Sigmoid colon (tissue), 7 donors: Measurements from ENCODE around the gene CDK6. TPM values are rescaled to one million over a fixed set of nuclear protein-coding genes. Genes with fewer than 3 reads are reported as not detected.

Source experiments
- DNase-seq: peaks from one replicate; pipeline ENCODE4 v3.0.0-alpha.2; 2019
- H3K27ac ChIP-seq, 4 donors: fragments of 200-600 bp; sonication (generic); one replicate each; pipeline ENCODE4 v1.5.1; 2016 to 2019; ENCODE audit warnings: mild to moderate bottlenecking in 1 of 4
- H3K27me3 ChIP-seq, 3 donors: fragments of 200-600 bp; sonication (generic); one replicate each; pipeline ENCODE4 v1.5.1; 2019; ENCODE audit warnings: mild to moderate bottlenecking in 1 of 3
- H3K36me3 ChIP-seq, 4 donors: fragments of 200-600 bp; sonication (generic); one replicate each; pipeline ENCODE4 v1.5.1; 2016 to 2019
- H3K4me1 ChIP-seq, 4 donors: fragments of 200-600 bp; sonication (generic); one replicate each; pipeline ENCODE4 v1.5.1; 2017 to 2019
- H3K4me3 ChIP-seq, 4 donors: fragments of 200-600 bp; sonication (generic); one replicate each; pipeline ENCODE4 v1.5.1; 2017 to 2019; ENCODE audit warnings: mild to moderate bottlenecking in 2 of 4, moderate library complexity in 1 of 4
- H3K9me3 ChIP-seq, 4 donors: fragments of 200-600 bp in 3 of 4; sonication (generic) in 3 of 4; one replicate each; pipeline versions ENCODE4 v1.5.1 to v1.6.1; 2013 to 2019
- EP300 ChIP-seq, 4 donors: sonication (generic); formaldehyde crosslinking; IDR thresholded peaks; one replicate each; pipeline ENCODE4 v1.6.1; 2017; ENCODE audit warnings: antibody characterized with exemption in 4 of 4
- POLR2A ChIP-seq, 2 donors: fragments of 450-650 bp; IDR thresholded peaks; one replicate each; pipeline ENCODE4 v1.6.1; 2016; ENCODE audit warnings: antibody characterized with exemption in 2 of 2, mild to moderate bottlenecking in 2 of 2, moderate library complexity in 2 of 2
- POLR2AphosphoS5 ChIP-seq, 4 donors: sonication (generic); formaldehyde crosslinking; IDR thresholded peaks; one replicate each; pipeline ENCODE4 v1.6.1; 2017; ENCODE audit warnings: antibody characterized with exemption in 4 of 4
- WGBS, 2 donors: extraction: QIAGEN DNeasy Blood & Tissue Kit; methylation state at CpG; one replicate each; pipeline ENCODE4 v1.1.7; 2013; 5-methylcytosine and 5-hydroxymethylcytosine counted together
- intact Hi-C: fragments of 100-400 bp; cut with DNase I; formaldehyde crosslinking; loops from one replicate; pipeline ENCODE4 v1.15.1; 2023
- polyA plus RNA-seq, 3 donors: library from polyadenylated mRNA; stranded (reverse); fragments of 200-250 nt; gene quantifications; one replicate each; pipeline ENCODE4 v1.2.3, GENCODE V29; 2013
- total RNA-seq, 4 donors: library from RNA; depleted of rRNA; stranded (reverse); fragments of >200 nt; gene quantifications; one replicate each; pipeline ENCODE4 v1.1.0, GENCODE V29; 2016
- TF ChIP-seq, protein P1 (sequence below), 4 experiments: fragments of 450-650 bp in 3 of 4; fragments of 200-600 bp in 1 of 4; IDR thresholded peaks; one replicate each; pipeline ENCODE4 v1.5.1; 2016 to 2019; ENCODE audit warnings: antibody characterized with exemption in 4 of 4, mild to moderate bottlenecking in 3 of 4, moderate library complexity in 2 of 4
- donor health status: healthy with polysubstance abuse.
- donor health status: Bipolar disorder and iron deficiency.
- donor health status: healthy.

Gene CDK6
- total and polyA plus RNA-seq, 7 donors: 2.4 to 25.8 (median 13.3) TPM

DNA sequence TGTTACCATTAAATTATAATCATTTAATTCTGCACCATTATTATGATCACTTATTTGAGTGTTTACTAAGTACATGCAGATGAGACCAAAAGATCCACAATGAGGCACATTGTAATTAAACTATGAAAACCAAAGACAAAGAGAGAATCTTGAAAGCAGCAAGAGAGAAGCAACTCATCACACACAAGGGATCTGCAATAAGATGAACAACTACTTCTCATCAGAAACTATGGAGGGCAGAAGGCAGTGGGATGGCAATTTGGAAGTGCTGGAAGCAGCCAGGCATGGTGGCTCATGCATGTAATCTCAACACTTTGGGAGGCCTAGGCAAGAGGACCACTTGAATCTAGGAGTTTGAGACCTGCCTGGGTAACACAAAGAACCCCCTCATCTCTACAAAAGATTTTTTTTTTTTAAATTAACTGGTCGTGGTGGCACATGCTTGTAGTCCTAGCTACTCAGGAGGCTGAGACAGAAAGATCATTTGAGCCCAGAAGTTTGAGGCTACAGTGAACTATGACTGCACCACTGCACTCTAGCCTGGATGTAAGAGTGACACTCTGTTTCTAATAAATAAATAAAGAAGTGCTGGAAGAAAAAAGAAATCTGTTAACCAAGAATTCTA is 47.7 kb downstream of the CDK6 start:
- Histone ChIP-seq H3K4me1 (peaks cover 0 to 48% (median 34%) of the 10 kb centered on the region in 4 donors), H3K4me3 (no peak overlapping the region), H3K9me3 (peaks cover 0 to 5% (median 1%) of the 10 kb centered on the region in 4 donors), H3K36me3 (no peaks in the 10 kb centered on the region), H3K27ac (no peak overlapping the region), H3K27me3 (no peaks in the 10 kb centered on the region)
- no peak for TF ChIP-seq POLR2AphosphoS5 (IDR thresholded peaks at IDR 0.05)
- TF ChIP-seq, protein P1, sequence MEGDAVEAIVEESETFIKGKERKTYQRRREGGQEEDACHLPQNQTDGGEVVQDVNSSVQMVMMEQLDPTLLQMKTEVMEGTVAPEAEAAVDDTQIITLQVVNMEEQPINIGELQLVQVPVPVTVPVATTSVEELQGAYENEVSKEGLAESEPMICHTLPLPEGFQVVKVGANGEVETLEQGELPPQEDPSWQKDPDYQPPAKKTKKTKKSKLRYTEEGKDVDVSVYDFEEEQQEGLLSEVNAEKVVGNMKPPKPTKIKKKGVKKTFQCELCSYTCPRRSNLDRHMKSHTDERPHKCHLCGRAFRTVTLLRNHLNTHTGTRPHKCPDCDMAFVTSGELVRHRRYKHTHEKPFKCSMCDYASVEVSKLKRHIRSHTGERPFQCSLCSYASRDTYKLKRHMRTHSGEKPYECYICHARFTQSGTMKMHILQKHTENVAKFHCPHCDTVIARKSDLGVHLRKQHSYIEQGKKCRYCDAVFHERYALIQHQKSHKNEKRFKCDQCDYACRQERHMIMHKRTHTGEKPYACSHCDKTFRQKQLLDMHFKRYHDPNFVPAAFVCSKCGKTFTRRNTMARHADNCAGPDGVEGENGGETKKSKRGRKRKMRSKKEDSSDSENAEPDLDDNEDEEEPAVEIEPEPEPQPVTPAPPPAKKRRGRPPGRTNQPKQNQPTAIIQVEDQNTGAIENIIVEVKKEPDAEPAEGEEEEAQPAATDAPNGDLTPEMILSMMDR (IDR thresholded peaks at IDR 0.05): no peak
- TF ChIP-seq EP300 (IDR thresholded peaks at IDR 0.05): no peak
- TF ChIP-seq POLR2A (IDR thresholded peaks at IDR 0.05): no peak
- DNase-seq: no peak
- WGBS, 2 donors: 96 to 99% methylated on average over 1 of the region's 1 CpG
- intact Hi-C loops: no loop called here

DNA sequence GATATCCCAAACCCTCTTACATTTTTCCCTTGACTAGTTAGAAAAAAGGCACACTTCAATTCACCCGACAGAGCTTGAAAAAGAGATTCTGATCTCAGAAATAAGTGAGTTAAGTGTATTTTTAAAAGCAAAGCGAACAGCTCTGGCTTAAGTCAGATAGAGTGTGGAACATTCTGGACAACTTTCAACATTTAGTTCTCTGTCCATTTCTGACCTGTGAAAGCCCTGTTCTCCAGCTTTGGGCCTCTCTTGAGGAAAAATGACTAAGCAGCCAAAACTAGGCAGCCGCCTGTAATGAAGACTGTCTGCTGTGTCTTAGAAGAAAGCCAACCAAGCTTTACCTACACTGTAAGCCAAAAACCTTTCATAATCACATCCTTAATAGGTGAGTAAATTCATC is 50.5 kb downstream of the CDK6 start:
- Histone ChIP-seq H3K36me3 (no peaks in the 10 kb centered on the region), H3K4me1 (peaks cover 0 to 58% (median 37%) of the 10 kb centered on the region in 4 donors), H3K9me3 (peaks cover 0 to 5% (median 1%) of the 10 kb centered on the region in 4 donors), H3K27ac (peak overlapping the region; percentile 59 to 77 (median 66)), H3K4me3 (no peak overlapping the region), H3K27me3 (no peaks in the 10 kb centered on the region)
- TF ChIP-seq POLR2A (IDR thresholded peaks at IDR 0.05): no peak
- peak in 3 of 4 donors; percentile 23 to 49 (median 26) for TF ChIP-seq POLR2AphosphoS5 (IDR thresholded peaks at IDR 0.05)
- no peak for TF ChIP-seq EP300 (IDR thresholded peaks at IDR 0.05)
- 70 to 74% methylated on average over 3 of the region's 3 CpGs for WGBS, 2 donors
- DNase-seq: peak; percentile 70
- intact Hi-C loops: no loop called here

DNA sequence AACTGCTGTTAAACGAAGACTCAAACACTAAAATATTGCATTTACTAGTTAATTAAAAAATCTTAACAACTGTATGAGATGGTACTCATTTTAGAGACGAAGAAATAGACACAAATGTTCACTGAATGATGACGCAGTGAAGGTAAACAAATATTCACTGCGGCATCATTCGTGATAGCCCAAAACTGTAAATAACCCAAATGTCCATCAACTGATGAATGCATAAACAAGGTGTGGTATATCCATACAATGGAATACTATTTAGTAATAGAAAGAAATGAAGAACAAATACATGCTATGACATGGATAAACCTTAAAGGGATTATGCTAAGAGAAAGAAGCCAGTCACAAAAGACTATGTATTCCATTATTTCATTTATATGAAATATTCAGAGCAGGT is 51.4 kb downstream of the CDK6 start:
- Histone ChIP-seq H3K36me3 (no peaks in the 10 kb centered on the region), H3K27me3 (no peaks in the 10 kb centered on the region), H3K4me1 (peaks cover 0 to 53% (median 31%) of the 10 kb centered on the region in 4 donors), H3K9me3 (peaks cover 0 to 5% (median 1%) of the 10 kb centered on the region in 4 donors), H3K4me3 (no peak overlapping the region), H3K27ac (peak overlapping the region in 3 of 4 donors; percentile 59 to 77 (median 69))
- TF ChIP-seq POLR2AphosphoS5 (IDR thresholded peaks at IDR 0.05) (no peak), EP300 (IDR thresholded peaks at IDR 0.05) (no peak), POLR2A (IDR thresholded peaks at IDR 0.05) (no peak)
- TF ChIP-seq, protein P1 (IDR thresholded peaks at IDR 0.05): no peak
- 88 to 97% methylated on average over 5 of the region's 5 CpGs for WGBS, 2 donors
- intact Hi-C loops: no loop called here
- DNase-seq: no peak

DNA sequence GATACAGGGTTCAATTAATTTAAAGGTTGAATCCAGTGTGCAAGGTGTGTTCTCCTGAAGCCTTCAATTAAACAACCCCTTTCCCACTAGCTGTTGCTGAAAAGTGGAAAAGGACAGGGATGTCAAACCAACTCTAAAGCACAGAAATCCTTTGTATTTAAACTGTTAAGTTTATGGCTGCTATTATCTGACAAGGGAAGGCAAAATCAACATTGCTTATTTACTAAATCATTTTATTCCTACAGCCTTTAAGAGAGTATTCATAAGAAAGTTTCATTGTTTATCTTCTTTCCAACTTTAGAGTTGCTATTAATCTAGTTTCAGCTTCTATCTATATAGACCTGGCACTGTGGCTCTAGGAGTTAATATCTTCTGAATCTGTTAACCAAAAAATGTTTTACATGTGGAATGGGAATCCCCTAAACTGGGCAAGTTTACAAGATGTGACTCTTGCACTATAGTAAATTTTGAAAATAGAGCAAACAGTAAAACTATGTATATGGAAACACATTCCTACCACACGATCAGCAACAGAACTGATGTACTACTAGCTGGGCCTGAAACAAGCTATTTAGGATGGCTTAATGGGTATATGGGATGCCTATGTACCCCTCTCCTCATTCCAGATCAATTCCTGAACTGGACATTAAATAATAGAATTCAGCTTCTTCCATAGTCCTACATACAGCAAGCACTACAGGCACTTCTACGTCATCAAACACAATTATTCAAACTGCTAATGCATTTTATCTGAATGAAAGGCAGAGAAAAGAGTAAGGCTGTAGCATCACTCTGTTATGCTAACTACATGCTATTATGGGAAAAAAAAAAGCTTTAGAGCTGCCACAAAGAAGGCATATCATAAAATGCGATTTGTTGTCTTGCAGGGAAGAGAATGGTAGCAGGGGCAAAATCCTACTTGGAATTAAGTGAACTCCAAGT is 52.8 kb downstream of the CDK6 start:
- Histone ChIP-seq H3K4me1 (peaks cover 0 to 60% (median 38%) of the 10 kb centered on the region in 4 donors), H3K4me3 (no peak overlapping the region), H3K9me3 (peaks cover 0 to 3% (median 0%) of the 10 kb centered on the region in 4 donors), H3K27ac (peak overlapping the region in 2 of 4 donors; percentile 0 to 77), H3K36me3 (no peaks in the 10 kb centered on the region), H3K27me3 (no peaks in the 10 kb centered on the region)
- DNase-seq: no peak
- intact Hi-C loops: no loop called here
- 23 to 65% methylated on average over 3 of the region's 3 CpGs for WGBS, 2 donors
- TF ChIP-seq POLR2A (IDR thresholded peaks at IDR 0.05) (no peak), POLR2AphosphoS5 (IDR thresholded peaks at IDR 0.05) (no peak), EP300 (IDR thresholded peaks at IDR 0.05) (no peak)
- TF ChIP-seq, protein P1 (IDR thresholded peaks at IDR 0.05): no peak

DNA sequence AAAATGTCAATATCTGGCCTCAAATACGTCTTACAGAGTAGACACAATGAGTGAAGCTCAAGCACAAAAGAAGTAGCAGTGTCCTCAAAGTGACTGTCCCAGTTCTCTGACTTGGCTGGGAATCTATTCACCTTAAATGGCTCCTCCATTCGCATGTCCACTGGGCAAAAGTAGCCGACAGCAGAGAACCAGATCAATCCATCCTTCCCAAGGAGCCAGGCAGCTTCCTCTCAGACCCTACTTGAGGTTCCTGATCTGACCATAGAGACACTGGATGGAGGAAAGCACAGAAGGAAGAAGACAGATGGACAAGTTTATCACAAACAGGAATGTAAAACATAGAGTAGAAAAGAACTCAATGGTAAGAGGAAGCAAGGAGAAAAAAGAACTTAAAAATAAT is 53.5 kb downstream of the CDK6 start:
- peaks cover 0 to 61% (median 38%) of the 10 kb centered on the region in 4 donors for H3K4me1 ChIP-seq
- TF ChIP-seq, protein P1 (IDR thresholded peaks at IDR 0.05): no peak
- no peak for TF ChIP-seq POLR2AphosphoS5 (IDR thresholded peaks at IDR 0.05)
- no peak for TF ChIP-seq EP300 (IDR thresholded peaks at IDR 0.05)
- TF ChIP-seq POLR2A (IDR thresholded peaks at IDR 0.05): no peak

More for the DNA sequence above, 53.5 kb downstream of the CDK6 start:
- no peak for DNase-seq
- H3K4me3 ChIP-seq: no peak overlapping the region
- no peak overlapping the region for H3K27ac ChIP-seq
- intact Hi-C loops: no loop called here
- no peaks in the 10 kb centered on the region for H3K27me3 ChIP-seq
- no peaks in the 10 kb centered on the region for H3K9me3 ChIP-seq
- H3K36me3 ChIP-seq: no peaks in the 10 kb centered on the region
- 44 to 77% methylated on average over 3 of the region's 3 CpGs for WGBS, 2 donors
